Stimulated activated CD4-positive, alpha-beta T cell treated with anti-CD3 and anti-CD28 coated beads, Interleukin-1b, Interleukin-23, amount 100 ng/mL, for 1 hour (primary cell): ENCODE results near the gene WDR82.

Source experiments
- DNase-seq, 2 donors: peaks; one replicate each; pipeline ENCODE4 v3.0.0-alpha.2; 2020; ENCODE audit warnings: low read depth in 2 of 2

The WDR82 gene

GRCh38 chr3:52238761-52239701 is 39.4 kb downstream of the WDR82 start, which contains the start of gene TWF2:
TWF2 (minus strand) TSS chr3:52239158; CDS start chr3:52239016, 142 bp downstream.
- DNase-seq: peak; percentile 64 to 71

- DNase-seq: no peak
Observed at GRCh38 chr3:52238193-52238760, 40.2 kb downstream of the WDR82 start.

DNA sequence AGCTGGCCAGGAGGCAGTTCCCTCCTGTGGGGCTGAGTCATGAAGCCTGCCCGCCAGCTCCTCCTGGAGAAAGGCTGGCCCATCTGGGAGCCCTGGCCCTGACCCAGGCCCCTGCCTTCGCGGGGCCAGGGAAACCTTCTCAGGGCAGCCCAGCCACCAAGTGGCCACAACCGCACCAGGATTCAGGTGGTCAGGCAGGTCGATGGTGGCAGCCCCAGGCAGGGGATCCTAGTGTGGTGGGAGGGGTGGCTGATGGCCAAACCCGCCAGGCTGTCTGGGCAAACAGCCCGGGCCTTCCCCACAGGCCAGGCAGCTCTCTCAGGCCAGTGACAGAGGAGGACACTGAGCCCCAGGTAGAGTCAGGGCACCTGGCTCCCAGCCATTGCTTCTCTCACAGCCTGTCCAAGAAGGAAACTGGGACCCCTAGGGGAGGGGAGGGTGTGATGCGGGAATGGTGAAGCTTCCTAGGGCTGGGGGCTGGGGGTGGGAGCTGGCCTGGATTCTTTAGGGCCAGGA is 40.7 kb downstream of the WDR82 start:
- no peak for DNase-seq

GRCh38 chr3:52237006-52237656 is 41.3 kb downstream of the WDR82 start:
- DNase-seq: no peak

GRCh38 chr3:52236424-52236886 is 42.0 kb downstream of the WDR82 start:
- no peak for DNase-seq

DNA sequence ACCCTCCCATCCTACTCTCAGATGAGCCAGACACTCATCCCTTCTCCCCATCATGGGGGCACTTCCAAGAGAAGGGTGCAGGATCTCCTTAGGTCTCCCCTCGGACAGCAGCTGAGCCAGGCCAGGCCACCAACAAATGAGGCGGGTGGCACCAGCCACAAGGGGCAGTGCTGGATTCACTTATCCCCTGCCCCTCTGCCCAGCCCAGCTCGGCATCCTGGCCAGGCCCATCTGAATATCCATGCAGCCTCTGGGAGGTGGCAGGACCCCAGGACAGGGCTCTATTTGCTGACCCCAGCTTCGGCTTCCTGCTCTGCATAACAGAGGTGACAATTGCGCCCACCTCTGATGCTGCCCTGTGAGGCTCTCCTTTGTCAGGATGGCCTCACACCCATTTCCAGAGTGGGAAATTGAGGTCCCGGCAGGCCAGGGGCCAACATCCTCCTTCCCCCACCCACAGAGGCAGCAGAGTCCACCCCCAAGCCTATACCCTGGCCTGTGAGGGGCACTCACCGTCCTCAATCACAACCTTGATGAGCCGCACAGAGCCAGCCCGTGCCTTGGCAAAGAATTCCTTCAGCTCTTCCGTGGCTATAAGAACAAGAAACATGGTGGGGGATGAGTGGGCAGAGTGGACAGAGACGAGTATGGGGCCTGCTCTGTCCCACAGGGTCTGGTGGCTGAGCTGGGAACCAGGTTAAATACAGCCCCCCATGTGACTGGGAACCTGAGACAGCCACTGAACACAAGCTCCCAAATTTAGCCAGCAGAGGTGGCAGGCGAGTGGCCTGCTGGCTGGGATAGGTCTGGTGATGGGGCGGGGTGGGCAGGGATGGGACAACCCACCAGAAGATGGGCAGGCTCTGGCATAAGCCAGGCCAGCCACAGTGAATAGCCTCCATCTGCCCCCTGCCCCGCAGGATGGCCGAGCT is 43.7 kb downstream of the WDR82 start:
- no peak for DNase-seq

GRCh38 chr3:52233968-52234367 is 44.5 kb downstream of the WDR82 start:
- DNase-seq: no peak

GRCh38 chr3:52233108-52233591 is 45.3 kb downstream of the WDR82 start:
- DNase-seq: no peak

GRCh38 chr3:52232279-52233107 is 46.0 kb downstream of the WDR82 start:
- DNase-seq: no peak

DNA sequence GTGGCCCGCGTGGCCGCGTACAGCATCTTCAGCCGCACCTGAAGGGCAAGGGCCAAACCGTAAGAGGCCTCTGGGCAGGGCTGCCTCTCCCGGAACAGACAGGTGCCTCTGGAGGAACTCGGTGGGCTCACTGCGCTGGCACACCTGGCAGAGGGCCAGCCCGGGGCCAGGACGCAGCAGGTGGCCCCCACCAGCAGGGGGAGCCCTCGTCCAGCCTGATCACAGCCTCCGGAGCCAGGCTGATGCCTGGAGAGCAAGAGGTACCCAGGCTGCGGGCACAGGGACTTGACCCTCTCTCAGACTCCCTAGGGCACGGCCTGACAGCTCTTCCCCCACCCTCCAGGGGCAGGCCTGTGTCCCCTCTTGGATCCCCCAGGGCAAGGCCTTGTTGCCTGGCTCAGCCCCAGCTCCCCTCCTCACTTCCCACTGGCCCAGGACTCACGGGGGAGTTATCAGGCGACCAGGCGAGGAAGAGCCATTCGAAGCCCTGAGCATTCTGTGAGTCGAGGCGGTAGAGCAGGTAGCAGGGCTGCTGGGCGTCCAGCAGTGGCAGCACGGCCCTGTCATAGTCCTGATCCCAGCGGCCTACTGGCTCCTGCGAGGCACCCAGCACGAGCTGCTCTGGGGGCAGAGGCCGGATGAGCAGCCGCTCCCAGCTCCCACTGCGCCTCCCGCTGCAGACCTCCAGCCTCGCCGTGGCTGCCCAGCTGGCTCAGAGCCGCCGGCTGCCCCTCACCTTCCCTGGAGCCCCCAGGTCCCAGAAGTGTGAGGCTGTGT is 46.8 kb downstream of the WDR82 start:
- DNase-seq: peak; percentile 78 to 92

DNA sequence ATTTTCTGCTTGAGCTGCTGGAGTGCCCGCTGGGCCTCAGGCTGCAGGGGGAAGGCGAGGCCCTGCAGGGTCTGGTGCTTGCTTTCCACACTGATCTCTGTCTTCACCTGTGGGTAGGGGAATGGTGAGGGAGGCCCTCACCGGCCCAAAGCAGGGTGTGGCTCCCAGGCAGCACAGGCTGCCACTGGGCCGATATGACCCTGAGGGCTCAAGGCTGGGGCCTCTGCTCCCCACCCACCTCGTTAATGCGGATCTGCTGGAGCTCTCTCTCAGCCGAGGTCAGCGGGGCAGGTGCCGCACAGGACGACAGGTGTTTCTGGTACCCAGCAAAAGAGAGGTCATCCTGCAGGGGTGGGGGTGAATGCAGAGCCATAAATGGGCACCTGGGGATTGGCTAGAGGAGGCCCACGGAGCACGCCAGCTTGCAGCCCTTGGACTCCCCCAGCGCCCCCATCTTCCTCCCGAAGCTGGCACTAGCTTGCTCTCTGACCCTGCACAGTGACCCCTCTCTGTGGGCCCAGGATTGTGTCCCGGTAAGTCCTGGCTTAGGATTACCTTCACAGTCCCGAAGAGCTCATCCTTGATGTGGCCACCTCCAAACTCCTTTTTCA is 47.5 kb downstream of the WDR82 start:
- DNase-seq: no peak

GRCh38 chr3:52230461-52230860 is 48.0 kb downstream of the WDR82 start:
- DNase-seq: no peak

- no peak for DNase-seq
Observed at GRCh38 chr3:52229656-52230055, 48.8 kb downstream of the WDR82 start.

DNA sequence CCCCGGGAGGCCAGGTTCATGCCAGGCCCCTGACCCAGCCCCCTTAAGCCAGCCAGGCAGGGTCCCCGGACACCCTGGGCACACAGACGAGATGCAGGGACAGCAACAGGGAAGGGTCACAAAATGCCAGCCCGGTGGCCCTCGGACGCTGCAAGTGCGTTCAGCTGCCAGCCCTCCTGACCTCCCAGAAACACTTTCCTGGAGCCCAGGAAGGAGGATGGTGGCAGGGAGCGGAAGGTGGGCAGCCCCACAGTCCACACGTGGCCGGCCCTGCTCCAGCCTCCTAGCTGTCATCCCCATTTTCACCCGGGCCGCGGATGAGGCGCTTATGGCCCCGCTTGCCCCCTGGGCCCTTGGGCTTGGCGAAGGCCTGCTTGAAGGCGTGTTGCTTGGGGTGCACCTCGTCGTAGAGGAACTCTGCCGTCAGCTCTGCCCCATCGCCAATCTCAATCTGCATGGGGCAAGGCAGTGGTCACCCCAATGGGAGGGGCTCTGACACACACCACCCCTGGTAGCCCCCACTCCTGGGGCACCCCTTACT is 49.6 kb downstream of the WDR82 start:
- no peak for DNase-seq

DNA sequence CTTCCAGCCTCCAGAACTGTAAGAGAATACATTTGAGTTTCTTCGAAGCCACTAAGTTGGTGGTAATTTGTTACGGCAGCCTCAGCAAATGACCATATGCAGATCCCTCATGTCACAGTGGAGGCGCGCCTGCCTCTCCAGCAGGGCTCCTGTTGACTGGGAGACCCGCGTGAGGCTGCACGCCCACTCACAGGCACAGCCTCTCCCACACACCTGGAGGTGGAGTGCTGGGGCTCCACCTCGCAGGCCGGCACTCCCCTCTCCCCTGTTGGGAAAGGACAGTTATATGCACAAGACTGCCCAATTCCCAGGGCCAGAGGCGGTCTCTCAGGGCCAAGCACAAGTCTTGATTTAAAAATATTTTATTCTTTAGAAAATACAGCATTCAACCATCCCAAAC is 50.2 kb downstream of the WDR82 start:
- no peak for DNase-seq

GRCh38 chr3:52227766-52228165 is 50.7 kb downstream of the WDR82 start:
- no peak for DNase-seq

GRCh38 chr3:52227117-52227516 is 51.3 kb downstream of the WDR82 start:
- DNase-seq: no peak

- no peak for DNase-seq
Observed at GRCh38 chr3:52226229-52226817, 52.1 kb downstream of the WDR82 start.
